GM12878 (cell line): ENCODE results near the gene ABCC1. TPM values are rescaled to one million over a fixed set of nuclear protein-coding genes. Genes with fewer than 3 reads are reported as not detected.

Experiments used
- ATAC-seq: fragments of 200-7000 bp; cut with Tn5 transposase; 3 replicates; pipeline ENCODE4 v1.9.1; 2020; ENCODE audit warnings: mild to moderate bottlenecking, moderate library complexity
- BruUV-seq: library from RNA; stranded (reverse); fragments of 400-500 nt; replicated peaks from 2 replicates; lab custom pipeline; 2021; lab: Mats Ljungman, UMichigan
- CTCF ChIA-PET: fragments of 300-600 bp; sonication (Branson Sonifier 250); formaldehyde crosslinking; extraction: SDS; loops from one replicate; lab custom pipeline; 2021; ENCODE audit warnings: inconsistent platforms; lab: Yijun Ruan, JAX
- POLR2A ChIA-PET: fragments of 350-600 bp; formaldehyde crosslinking; extraction: SDS; loops from one replicate; lab custom pipeline; 2021; ENCODE audit warnings: inconsistent platforms; lab: Charles Lee
- RAD21 ChIA-PET: fragments of 300-600 bp; sonication (Branson Sonifier 250); formaldehyde crosslinking; loops from one replicate; lab custom pipeline; 2023; ENCODE audit warnings: antibody characterized with exemption; ENCODE audit not compliant: unreplicated experiment; lab: Charles Lee
- SMC1A ChIA-PET: fragments of 300-600 bp; sonication (Branson Sonifier 250); formaldehyde crosslinking; loops from one replicate; lab custom pipeline; 2023; ENCODE audit not compliant: unreplicated experiment, uncharacterized antibody; lab: Charles Lee
- DNase-seq: peaks from one replicate; pipeline ENCODE4 v3.0.0-alpha.2; 2011; ENCODE audit warnings: low read depth, low spot score
- FAIRE-seq: peaks from 3 replicates; lab custom pipeline; 2011; peaks lifted over from hg19 to GRCh38; lab: Jason Lieb, UNC
- H2AFZ ChIP-seq: 2 replicates; pipeline ENCODE4 v1.6.0; 2011; ENCODE audit warnings: low read depth, low read length, control low read depth; ENCODE audit not compliant: control insufficient read depth
- H3K27ac ChIP-seq: 2 replicates; pipeline ENCODE4 v1.5.1; 2011; ENCODE audit warnings: control low read depth; ENCODE audit not compliant: control insufficient read depth, insufficient read depth
- H3K27me3 ChIP-seq, 2 experiments: replicated peaks in 1 of 2; 2 replicates each; pipeline versions ENCODE4 v1.6.0 to v1.6.1; 2011; ENCODE audit warnings: low read length in 1 of 2; ENCODE audit not compliant: control insufficient read depth in 2 of 2, insufficient read depth in 2 of 2
- H3K36me3 ChIP-seq, 2 experiments: 2 replicates each; pipeline ENCODE4 v1.5.1; 2011; ENCODE audit warnings: low read length in 1 of 2; ENCODE audit not compliant: control insufficient read depth in 2 of 2, insufficient read depth in 2 of 2
- H3K4me1 ChIP-seq: 2 replicates; pipeline ENCODE4 v1.6.1; 2011; ENCODE audit warnings: mild to moderate bottlenecking, low read length, moderate library complexity, mixed read lengths; ENCODE audit not compliant: control insufficient read depth, insufficient read depth
- H3K4me2 ChIP-seq: 2 replicates; pipeline ENCODE4 v1.6.0; 2011; ENCODE audit warnings: control low read depth; ENCODE audit not compliant: control insufficient read depth, insufficient read depth
- H3K4me3 ChIP-seq: fragments of 200-600 bp; sonication (generic); 2 replicates; pipeline ENCODE4 v1.5.1; 2016
- H3K79me2 ChIP-seq: 2 replicates; pipeline ENCODE4 v1.6.0; 2011; ENCODE audit warnings: low read length; ENCODE audit not compliant: control insufficient read depth, insufficient read depth
- H3K9ac ChIP-seq: 2 replicates; pipeline ENCODE4 v1.8.0; 2011; ENCODE audit warnings: low read length, control low read depth, mixed read lengths; ENCODE audit not compliant: control insufficient read depth, insufficient read depth
- H3K9me3 ChIP-seq: replicated peaks from 3 replicates; pipeline ENCODE4 v1.5.1; 2011; ENCODE audit warnings: mild to moderate bottlenecking, low read length; ENCODE audit not compliant: control insufficient read depth, insufficient read depth
- H4K20me1 ChIP-seq: 2 replicates; pipeline ENCODE4 v1.6.0; 2011; ENCODE audit not compliant: control insufficient read depth, insufficient read depth
- BCL3 ChIP-seq: IDR thresholded peaks from 2 replicates; pipeline ENCODE4 v1.6.1; 2011; ENCODE audit warnings: borderline replicate concordance, low read depth, mild to moderate bottlenecking, moderate library complexity, low read length; ENCODE audit not compliant: insufficient read depth, poor library complexity, severe bottlenecking
- SMC3 ChIP-seq: IDR thresholded peaks from 2 replicates; pipeline ENCODE4 v1.6.1; 2011; ENCODE audit warnings: low read length, improper control_type of control experiment, borderline replicate concordance
- SREBF2 ChIP-seq: IDR thresholded peaks from 2 replicates; pipeline ENCODE4 v1.6.1; 2012; ENCODE audit warnings: mild to moderate bottlenecking, low read length
- YY1 ChIP-seq: IDR thresholded peaks from 2 replicates; pipeline ENCODE4 v1.6.1; 2011; ENCODE audit warnings: low read depth, mild to moderate bottlenecking, low read length
- WGBS: methylation state at CpG from one replicate; pipeline ENCODE4 v1.1.6; 2016; ENCODE audit warnings: low lambda C conversion rate; ENCODE audit not compliant: insufficient replicate concordance, insufficient coverage; ENCODE audit errors: missing lambda C conversion rate; 5-methylcytosine and 5-hydroxymethylcytosine counted together
- in situ Hi-C: fragments of 300-500 bp; cut with MboI; formaldehyde crosslinking; loops from 9 replicates; pipeline ENCODE4 v1.14.3; 2018; ENCODE audit warnings: mixed read lengths
- intact Hi-C: fragments of 100-400 bp; cut with micrococcal nuclease; formaldehyde crosslinking; loops from one replicate; pipeline ENCODE4 v1.14.2; 2022; ENCODE audit not compliant: unreplicated experiment
- polyA plus RNA-seq, 11 experiments: library from polyadenylated mRNA; depleted of rRNA in 4 of 11; unstranded in 6 of 11; stranded (reverse) in 5 of 11; fragments of >200 nt; fragmentation: Nextera tagmentation in 4 of 11; fragmentation: Illumina TruSeq in 1 of 11; extraction: Ambion mirVana in 4 of 11; extraction: Trizol in 1 of 11; gene quantifications; 1 replicate in 1 of 11; 2 replicates in 10 of 11; pipeline versions ENCODE4 v1.2.1 to v1.2.3, GENCODE V29; 2011 to 2016; ENCODE audit warnings: inconsistent platforms in 2 of 11, missing spikeins in 2 of 11, low read depth in 1 of 11
- total RNA-seq, 4 experiments: library from RNA; depleted of rRNA in 3 of 4; stranded (reverse); fragments of >200 nt in 3 of 4; fragmentation: Illumina TruSeq in 1 of 4; extraction: Trizol in 1 of 4; gene quantifications; 2 replicates each; pipeline versions ENCODE4 v1.2.1 to v1.2.3, GENCODE V29; 2013 to 2021
- TF ChIP-seq, protein P1 (sequence below): fragments of 450-650 bp; IDR thresholded peaks from 2 replicates; pipeline ENCODE4 v1.6.1; 2017; ENCODE audit warnings: mild to moderate bottlenecking
- TF ChIP-seq, protein P2 (sequence below): fragments of 450-650 bp; IDR thresholded peaks from 2 replicates; pipeline ENCODE4 v1.6.1; 2016; ENCODE audit warnings: mild to moderate bottlenecking

Gene ABCC1
- total and polyA plus RNA-seq, 10 of the 15 experiments (the other 5 are each of a cell fraction or from before 2014, with no cell fraction given): 3.2 to 44.6 (median 14.5) TPM

- Histone ChIP-seq H3K9ac (no peak overlapping the region), H2AFZ (no peak overlapping the region), H3K36me3 (no peaks in the 10 kb centered on the region), H3K27ac (no peak overlapping the region), H3K79me2 (no peaks in the 10 kb centered on the region), H4K20me1 (no peaks in the 10 kb centered on the region), H3K4me3 (no peak overlapping the region), H3K4me2 (no peak overlapping the region), H3K4me1 (no peaks in the 10 kb centered on the region), H3K9me3 (peaks cover 7% of the 10 kb centered on the region; the same call in 2 of the 3 replicates), H3K27me3 (no peaks in the 10 kb centered on the region)
- no TSS peak for BruUV-seq
- WGBS: 0% methylated on average over 3 of the region's 3 CpGs
- no peak for DNase-seq
- ATAC-seq: no peak
- ChIA-PET POLR2A (no interaction called here), SMC1A (interaction anchor here (1.3 kb wide), 1 partner anchor 14 kb away, joined by 3 read pairs; no protein-coding TSS in a partner anchor), RAD21 (no interaction called here), CTCF (no interaction called here)
- TF ChIP-seq SMC3 (no peak), SREBF2 (no peak), BCL3 (no peak), YY1 (no peak)
- TF ChIP-seq, protein P1, sequence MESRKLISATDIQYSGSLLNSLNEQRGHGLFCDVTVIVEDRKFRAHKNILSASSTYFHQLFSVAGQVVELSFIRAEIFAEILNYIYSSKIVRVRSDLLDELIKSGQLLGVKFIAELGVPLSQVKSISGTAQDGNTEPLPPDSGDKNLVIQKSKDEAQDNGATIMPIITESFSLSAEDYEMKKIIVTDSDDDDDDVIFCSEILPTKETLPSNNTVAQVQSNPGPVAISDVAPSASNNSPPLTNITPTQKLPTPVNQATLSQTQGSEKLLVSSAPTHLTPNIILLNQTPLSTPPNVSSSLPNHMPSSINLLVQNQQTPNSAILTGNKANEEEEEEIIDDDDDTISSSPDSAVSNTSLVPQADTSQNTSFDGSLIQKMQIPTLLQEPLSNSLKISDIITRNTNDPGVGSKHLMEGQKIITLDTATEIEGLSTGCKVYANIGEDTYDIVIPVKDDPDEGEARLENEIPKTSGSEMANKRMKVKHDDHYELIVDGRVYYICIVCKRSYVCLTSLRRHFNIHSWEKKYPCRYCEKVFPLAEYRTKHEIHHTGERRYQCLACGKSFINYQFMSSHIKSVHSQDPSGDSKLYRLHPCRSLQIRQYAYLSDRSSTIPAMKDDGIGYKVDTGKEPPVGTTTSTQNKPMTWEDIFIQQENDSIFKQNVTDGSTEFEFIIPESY: no peak
- TF ChIP-seq, protein P2, sequence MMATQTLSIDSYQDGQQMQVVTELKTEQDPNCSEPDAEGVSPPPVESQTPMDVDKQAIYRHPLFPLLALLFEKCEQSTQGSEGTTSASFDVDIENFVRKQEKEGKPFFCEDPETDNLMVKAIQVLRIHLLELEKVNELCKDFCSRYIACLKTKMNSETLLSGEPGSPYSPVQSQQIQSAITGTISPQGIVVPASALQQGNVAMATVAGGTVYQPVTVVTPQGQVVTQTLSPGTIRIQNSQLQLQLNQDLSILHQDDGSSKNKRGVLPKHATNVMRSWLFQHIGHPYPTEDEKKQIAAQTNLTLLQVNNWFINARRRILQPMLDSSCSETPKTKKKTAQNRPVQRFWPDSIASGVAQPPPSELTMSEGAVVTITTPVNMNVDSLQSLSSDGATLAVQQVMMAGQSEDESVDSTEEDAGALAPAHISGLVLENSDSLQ: no peak
- FAIRE-seq: no peak
- in situ Hi-C loops (no loop called here), intact Hi-C loops (no loop called here)
These were observed 210.2 kb downstream of the ABCC1 start for GRCh38 chr16:16159662-16160061.
